GM12878 (cell line): Measurements from ENCODE around the gene PRAF2. TPM values are rescaled to one million over a fixed set of nuclear protein-coding genes. Genes with fewer than 3 reads are reported as not detected.

ENCODE experiments used
- BCL3 ChIP-seq: IDR thresholded peaks from 2 replicates; pipeline ENCODE4 v1.6.1; 2011; ENCODE audit warnings: borderline replicate concordance, low read depth, mild to moderate bottlenecking, moderate library complexity, low read length; ENCODE audit not compliant: insufficient read depth, poor library complexity, severe bottlenecking
- BCLAF1 ChIP-seq: fragments of 450-650 bp; IDR thresholded peaks from 2 replicates; pipeline ENCODE4 v1.6.1; 2017; ENCODE audit warnings: antibody characterized with exemption, mild to moderate bottlenecking, moderate library complexity
- BRCA1 ChIP-seq: IDR thresholded peaks from 2 replicates; pipeline ENCODE4 v1.6.1; 2011; ENCODE audit warnings: low read depth, low read length, improper control_type of control experiment
- CTCF ChIP-seq, 3 experiments: IDR thresholded peaks in 2 of 3; conservative IDR thresholded peaks in 1 of 3; 2 replicates each; pipeline ENCODE4 v1.5.1; 2011; ENCODE audit warnings: low read depth in 3 of 3, low read length in 3 of 3, mild to moderate bottlenecking in 3 of 3, control low read depth in 2 of 3, moderate library complexity in 2 of 3, inconsistent platforms in 1 of 3, mixed read lengths in 1 of 3; ENCODE audit not compliant: control insufficient read depth in 2 of 3, insufficient read depth in 1 of 3; ENCODE audit errors: extremely low read depth in 1 of 3
- DPF2 ChIP-seq: fragments of 450-650 bp; IDR thresholded peaks from 2 replicates; pipeline ENCODE4 v1.6.1; 2017; ENCODE audit warnings: mild to moderate bottlenecking
- ETV6 ChIP-seq, 2 experiments: fragments of 450-650 bp in 1 of 2; IDR thresholded peaks in 1 of 2; conservative IDR thresholded peaks in 1 of 2; 2 replicates each; pipeline ENCODE4 v1.6.1; 2014; ENCODE audit warnings: antibody characterized with exemption in 1 of 2, borderline replicate concordance in 1 of 2, low read depth in 1 of 2, mild to moderate bottlenecking in 1 of 2, moderate library complexity in 1 of 2
- HDGF ChIP-seq: fragments of 450-650 bp; IDR thresholded peaks from 2 replicates; pipeline ENCODE4 v1.6.1; 2016; ENCODE audit warnings: antibody characterized with exemption
- IKZF1 ChIP-seq: fragments of 450-650 bp; conservative IDR thresholded peaks from 2 replicates; pipeline ENCODE4 v1.6.1; 2017; ENCODE audit warnings: antibody characterized with exemption, mild to moderate bottlenecking
- KAT2A ChIP-seq: conservative IDR thresholded peaks from 2 replicates; pipeline ENCODE4 v1.6.1; 2011; ENCODE audit warnings: low read depth, low read length; ENCODE audit not compliant: control insufficient read depth
- MEF2A ChIP-seq: IDR thresholded peaks from 2 replicates; pipeline ENCODE4 v1.6.1; 2011; ENCODE audit warnings: low read depth, mild to moderate bottlenecking, low read length, moderate library complexity; ENCODE audit not compliant: insufficient read depth
- PRDM15 ChIP-seq: fragments of 450-650 bp; formaldehyde crosslinking; IDR thresholded peaks from 2 replicates; pipeline ENCODE4 v1.4.0; 2020; ENCODE audit warnings: mild to moderate bottlenecking, moderate library complexity
- RAD21 ChIP-seq: IDR thresholded peaks from 2 replicates; pipeline ENCODE4 v1.6.1; 2011; ENCODE audit warnings: mild to moderate bottlenecking, low read depth, low read length, moderate library complexity; ENCODE audit not compliant: insufficient read depth
- SPI1 ChIP-seq: IDR thresholded peaks from 2 replicates; pipeline ENCODE4 v1.6.1; 2011; ENCODE audit warnings: low read depth, mild to moderate bottlenecking, low read length, moderate library complexity, borderline replicate concordance; ENCODE audit not compliant: insufficient read depth
- SRF ChIP-seq, 2 experiments: IDR thresholded peaks; 2 replicates each; pipeline ENCODE4 v1.6.1; 2011; ENCODE audit warnings: low read depth in 2 of 2, low read length in 2 of 2, mild to moderate bottlenecking in 1 of 2, moderate library complexity in 1 of 2
- STAT1 ChIP-seq: fragments of 450-650 bp; conservative IDR thresholded peaks from 2 replicates; pipeline ENCODE4 v1.6.1; 2014; ENCODE audit warnings: antibody characterized with exemption, mild to moderate bottlenecking
- TAF1 ChIP-seq: IDR thresholded peaks from 2 replicates; pipeline ENCODE4 v1.6.1; 2011; ENCODE audit warnings: mild to moderate bottlenecking, low read depth, low read length, borderline replicate concordance
- polyA plus RNA-seq, 11 experiments: library from polyadenylated mRNA; depleted of rRNA in 4 of 11; unstranded in 6 of 11; stranded (reverse) in 5 of 11; fragments of >200 nt; fragmentation: Nextera tagmentation in 4 of 11; fragmentation: Illumina TruSeq in 1 of 11; extraction: Ambion mirVana in 4 of 11; extraction: Trizol in 1 of 11; gene quantifications; 1 replicate in 1 of 11; 2 replicates in 10 of 11; pipeline versions ENCODE4 v1.2.1 to v1.2.3, GENCODE V29; 2011 to 2016; ENCODE audit warnings: inconsistent platforms in 2 of 11, missing spikeins in 2 of 11, low read depth in 1 of 11
- total RNA-seq, 4 experiments: library from RNA; depleted of rRNA in 3 of 4; stranded (reverse); fragments of >200 nt in 3 of 4; fragmentation: Illumina TruSeq in 1 of 4; extraction: Trizol in 1 of 4; gene quantifications; 2 replicates each; pipeline versions ENCODE4 v1.2.1 to v1.2.3, GENCODE V29; 2013 to 2021

PRAF2 gene
- total and polyA plus RNA-seq, 10 of the 15 experiments (the other 5 are each of a cell fraction or from before 2014, with no cell fraction given): 0.80 to 16.7 (median 7.0) TPM

DNA sequence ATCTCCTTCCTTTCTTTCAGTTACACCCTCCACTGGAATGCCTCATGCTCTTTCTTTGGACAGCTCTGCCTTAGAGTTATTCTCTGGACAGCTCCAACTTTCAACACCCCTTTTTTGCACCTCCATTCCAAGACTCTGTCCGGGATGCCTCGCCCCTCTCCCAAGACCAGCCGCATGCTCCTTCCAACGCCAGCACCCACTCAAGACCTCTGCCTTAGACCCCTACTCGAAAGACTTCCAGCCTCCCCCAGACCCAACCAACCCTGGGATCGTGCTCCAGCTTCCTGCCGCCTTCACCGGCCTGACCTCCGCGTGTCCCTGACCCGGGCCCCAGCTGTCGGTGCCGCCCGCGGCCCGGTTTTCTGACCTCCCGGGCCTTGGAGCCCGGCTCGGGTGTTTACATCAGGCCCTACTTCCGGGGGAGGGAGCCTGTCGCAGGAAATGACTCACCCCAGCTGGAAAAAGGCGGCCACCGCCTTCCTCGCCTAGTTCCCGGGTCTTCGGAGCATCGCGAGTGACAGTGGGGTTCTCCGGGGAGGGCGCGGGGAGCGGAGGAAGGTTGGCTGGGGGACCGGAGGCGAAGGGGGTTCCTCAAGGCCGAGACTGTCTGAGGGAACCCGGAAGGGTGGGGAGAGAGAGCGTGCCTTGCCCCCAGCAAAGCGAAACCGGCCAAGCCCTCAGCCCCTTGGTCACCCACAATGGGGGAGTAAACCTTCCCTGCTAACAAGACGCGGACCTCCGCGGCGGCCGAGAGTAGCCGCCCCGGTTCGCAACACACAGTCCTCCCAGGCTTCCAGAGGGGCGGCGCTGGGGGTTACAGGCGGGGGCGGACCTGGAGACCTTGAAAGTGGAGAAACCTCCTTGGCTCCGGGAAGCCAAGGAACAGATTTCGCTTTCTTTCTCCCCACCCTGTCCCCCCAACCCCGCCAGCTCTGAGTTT lies 6.0 kb upstream of the PRAF2 start, which contains the start of gene WDR45 (continued):
- TF ChIP-seq PRDM15 (CRISPR knock-in tag) (no peak), HDGF (no peak), IKZF1 (peak; percentile 40), RAD21 (no peak), SRF (IDR thresholded peaks at IDR 0.05; ENCODE audit: low read depth in 2 of 2, low read length in 2 of 2) (no peak), MEF2A (no peak), STAT1 (no peak), SPI1 (no peak), ETV6 (conservative IDR thresholded peaks at IDR 0.05 in 1 of 2, IDR thresholded peaks at IDR 0.05 in 1 of 2; ENCODE audit: borderline replicate concordance in 1 of 2, low read depth in 1 of 2) (0 out of 4 replicates have a peak, but pooled peaks of 1 of the 2 experiments have one; percentile 47), CTCF (IDR thresholded peaks at IDR 0.05 in 2 of 3, conservative IDR thresholded peaks at IDR 0.05 in 1 of 3; ENCODE audit: control insufficient read depth in 2 of 3, extremely low read depth in 1 of 3, insufficient read depth in 1 of 3, low read depth in 3 of 3, low read length in 3 of 3) (no peak), KAT2A (no peak), BCL3 (no peak), TAF1 (peak; percentile 53; the same call in 1 of the 2 replicates), BCLAF1 (no peak), BRCA1 (no peak), DPF2 (0 out of 2 replicates have a peak, but pooled peaks have one; percentile 25)
